Breast epithelium (tissue), 4 donors: ENCODE results near the gene FAM240A. TPM values are rescaled to one million over a fixed set of nuclear protein-coding genes. Genes with fewer than 3 reads are reported as not detected.

ENCODE experiments used
- DNase-seq, 2 donors: peaks; one replicate each; pipeline ENCODE4 v3.0.0-alpha.2; 2019; ENCODE audit warnings: low spot score in 2 of 2
- H3K27ac ChIP-seq, 2 donors: fragments of 200-600 bp; sonication (generic) in 1 of 2; one replicate each; pipeline ENCODE4 v1.5.1; 2016 to 2019; ENCODE audit warnings: mild to moderate bottlenecking in 1 of 2
- H3K27me3 ChIP-seq, 2 donors: fragments of 200-600 bp; sonication (generic) in 1 of 2; one replicate each; pipeline versions ENCODE4 v1.5.1 to v1.6.0; 2017 to 2019; ENCODE audit warnings: control low read depth in 1 of 2, mild to moderate bottlenecking in 1 of 2
- H3K36me3 ChIP-seq: fragments of 200-600 bp; one replicate; pipeline ENCODE4 v1.5.1; 2019
- H3K4me1 ChIP-seq, 2 donors: fragments of 200-600 bp; sonication (generic); one replicate each; pipeline ENCODE4 v1.5.1; 2016 to 2019; ENCODE audit warnings: control low read depth in 1 of 2
- H3K4me3 ChIP-seq, 3 donors: fragments of 200-600 bp; sonication (generic); 1 replicate in 2 of 3; 2 replicates in 1 of 3; pipeline ENCODE4 v1.5.1; 2016 to 2019; ENCODE audit warnings: mild to moderate bottlenecking in 3 of 3, moderate library complexity in 2 of 3
- H3K9me3 ChIP-seq, 2 donors: fragments of 200-600 bp; sonication (generic) in 1 of 2; one replicate each; pipeline ENCODE4 v1.5.1; 2016 to 2019; ENCODE audit warnings: control low read depth in 1 of 2
- POLR2A ChIP-seq: fragments of 450-650 bp; IDR thresholded peaks from one replicate; pipeline ENCODE4 v1.6.1; 2016; ENCODE audit warnings: antibody characterized with exemption, mild to moderate bottlenecking, moderate library complexity
- POLR2AphosphoS5 ChIP-seq, 3 donors: sonication (generic); formaldehyde crosslinking; IDR thresholded peaks; one replicate each; pipeline ENCODE4 v1.6.1; 2017; ENCODE audit warnings: antibody characterized with exemption in 3 of 3
- intact Hi-C: fragments of 100-400 bp; cut with DNase I; formaldehyde crosslinking; loops from one replicate; pipeline ENCODE4 v1.15.1; 2023; ENCODE audit warnings: low total_unique reads
- total RNA-seq, 3 donors: library from RNA; depleted of rRNA; stranded (reverse); fragments of >200 nt; gene quantifications; one replicate each; pipeline ENCODE4 v1.1.0, GENCODE V29; 2016
- TF ChIP-seq, protein P1 (sequence below), 3 donors: fragments of 450-650 bp; IDR thresholded peaks; one replicate each; pipeline ENCODE4 v1.5.1; 2016 to 2017; ENCODE audit warnings: antibody characterized with exemption in 3 of 3, mild to moderate bottlenecking in 3 of 3, moderate library complexity in 3 of 3

Gene FAM240A
- total RNA-seq = not detected

DNA sequence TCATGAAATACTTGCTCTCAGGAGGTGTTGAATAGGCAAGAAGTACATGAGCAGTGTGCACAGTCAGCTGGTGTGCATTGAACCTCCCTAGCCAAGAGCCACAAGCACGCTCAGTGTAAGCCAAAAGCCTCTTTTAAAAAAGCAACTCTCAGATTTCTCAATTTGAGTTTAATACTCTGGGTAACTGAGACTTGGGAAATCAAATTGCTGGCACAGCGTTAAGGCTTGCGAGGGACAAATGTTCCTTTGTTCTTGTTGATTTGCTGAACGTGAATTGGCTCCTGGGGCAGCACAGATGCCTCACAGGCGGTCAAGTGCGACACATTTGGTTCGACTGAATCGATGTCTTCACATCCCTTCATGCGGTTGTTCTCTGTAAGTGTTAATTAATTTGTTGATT is at the start of gene FAM240A:
Gene FAM240A (plus strand): TSS at position 202 of the 400 bp plus-strand sequence. CDS start 159 bp downstream, at position 361.
- H3K27ac ChIP-seq = peak within 1 kb of the TSS; percentile 48 to 62
- peak in 1 of 2 donors; percentile 69 for DNase-seq

DNA sequence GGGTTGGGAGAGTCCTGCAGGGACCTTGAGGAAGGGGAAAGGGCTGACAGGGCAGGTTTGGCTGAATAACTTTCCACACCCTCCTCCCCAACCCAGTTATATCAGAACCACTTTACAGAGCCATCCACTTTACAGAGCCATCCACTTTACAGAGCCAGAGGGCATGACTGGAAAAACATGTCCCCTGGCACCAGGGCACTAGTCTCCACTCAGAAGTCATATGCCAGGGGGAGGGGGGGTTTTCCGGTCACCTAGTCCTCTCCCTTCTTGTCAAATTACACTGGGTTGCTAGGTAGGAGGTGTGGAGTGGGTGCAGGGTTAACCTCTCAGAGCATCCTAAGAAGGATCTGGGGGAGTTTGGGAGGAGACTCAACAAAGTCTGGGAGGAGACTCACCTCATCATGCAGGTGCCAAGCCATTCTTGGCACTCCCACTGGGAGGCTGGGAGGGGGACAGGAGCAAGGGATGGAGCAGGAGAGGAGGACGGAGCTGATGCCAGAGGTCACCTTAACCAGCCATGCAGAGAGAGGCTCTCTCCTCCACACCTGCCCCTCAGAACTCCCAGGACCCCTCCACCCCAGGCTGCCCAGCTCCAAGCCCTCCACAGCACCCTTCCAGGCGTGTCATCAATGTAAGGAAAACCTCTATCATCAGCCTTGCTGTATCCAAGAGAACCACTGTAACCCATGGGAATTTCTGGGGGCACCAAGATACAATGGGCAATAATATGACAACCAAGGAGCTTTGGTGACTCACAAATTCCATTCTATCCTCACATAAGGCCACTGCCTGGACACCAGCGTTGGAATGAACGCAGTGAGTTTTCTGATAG is 47.9 kb upstream of the FAM240A start:
- Histone ChIP-seq H3K27ac (no peak overlapping the region), H3K36me3 (no peaks in the 10 kb centered on the region), H3K4me3 (peak overlapping the region in 1 of 3 donors; percentile 66), H3K27me3 (no peaks in the 10 kb centered on the region), H3K4me1 (no peaks in the 10 kb centered on the region), H3K9me3 (no peaks in the 10 kb centered on the region)
- no peak for DNase-seq
- intact Hi-C loops = no loop called here
- TF ChIP-seq POLR2AphosphoS5 (IDR thresholded peaks at IDR 0.05) (no peak), POLR2A (no peak)
- TF ChIP-seq, protein P1, sequence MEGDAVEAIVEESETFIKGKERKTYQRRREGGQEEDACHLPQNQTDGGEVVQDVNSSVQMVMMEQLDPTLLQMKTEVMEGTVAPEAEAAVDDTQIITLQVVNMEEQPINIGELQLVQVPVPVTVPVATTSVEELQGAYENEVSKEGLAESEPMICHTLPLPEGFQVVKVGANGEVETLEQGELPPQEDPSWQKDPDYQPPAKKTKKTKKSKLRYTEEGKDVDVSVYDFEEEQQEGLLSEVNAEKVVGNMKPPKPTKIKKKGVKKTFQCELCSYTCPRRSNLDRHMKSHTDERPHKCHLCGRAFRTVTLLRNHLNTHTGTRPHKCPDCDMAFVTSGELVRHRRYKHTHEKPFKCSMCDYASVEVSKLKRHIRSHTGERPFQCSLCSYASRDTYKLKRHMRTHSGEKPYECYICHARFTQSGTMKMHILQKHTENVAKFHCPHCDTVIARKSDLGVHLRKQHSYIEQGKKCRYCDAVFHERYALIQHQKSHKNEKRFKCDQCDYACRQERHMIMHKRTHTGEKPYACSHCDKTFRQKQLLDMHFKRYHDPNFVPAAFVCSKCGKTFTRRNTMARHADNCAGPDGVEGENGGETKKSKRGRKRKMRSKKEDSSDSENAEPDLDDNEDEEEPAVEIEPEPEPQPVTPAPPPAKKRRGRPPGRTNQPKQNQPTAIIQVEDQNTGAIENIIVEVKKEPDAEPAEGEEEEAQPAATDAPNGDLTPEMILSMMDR (IDR thresholded peaks at IDR 0.05) = no peak

More for the DNA sequence above, at the start of gene FAM240A:
- Histone ChIP-seq H3K4me1 (no peaks in the 10 kb centered on the region), H3K27me3 (no peaks in the 10 kb centered on the region), H3K4me3 (peak within 1 kb of the TSS in 1 of 3 donors; percentile 24), H3K36me3 (no peaks in the 10 kb centered on the region), H3K9me3 (no peaks in the 10 kb centered on the region)
- TF ChIP-seq, protein P1 (IDR thresholded peaks at IDR 0.05) = no peak
- TF ChIP-seq POLR2AphosphoS5 (IDR thresholded peaks at IDR 0.05) = peak in 1 of 3 donors; percentile 33
- no peak for TF ChIP-seq POLR2A
- intact Hi-C loops = no loop called here

DNA sequence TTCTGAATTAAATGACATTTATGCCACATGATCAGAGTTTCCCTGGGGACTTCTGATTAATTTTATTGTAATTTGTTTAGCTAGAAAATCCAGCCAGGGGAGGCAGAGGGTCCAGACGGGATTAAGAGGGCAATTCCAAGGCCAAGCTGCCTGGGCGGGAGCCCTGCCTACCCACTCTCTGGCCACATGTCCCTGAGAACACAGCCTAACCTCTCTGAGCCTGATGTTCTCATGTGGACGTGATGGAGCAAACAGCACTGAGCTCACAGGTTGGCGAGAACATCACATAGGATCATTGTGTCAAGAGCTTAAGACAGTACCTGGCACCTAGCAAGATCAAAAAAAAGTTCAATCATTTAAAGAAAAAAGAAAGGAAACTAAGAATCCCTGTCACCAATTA is 47.2 kb upstream of the FAM240A start:
- H3K4me1 ChIP-seq = no peaks in the 10 kb centered on the region
- DNase-seq = no peak
- no peaks in the 10 kb centered on the region for H3K36me3 ChIP-seq
- H3K27me3 ChIP-seq = no peaks in the 10 kb centered on the region
- no peak for TF ChIP-seq POLR2A
- TF ChIP-seq POLR2AphosphoS5 (IDR thresholded peaks at IDR 0.05) = no peak
- TF ChIP-seq, protein P1 (IDR thresholded peaks at IDR 0.05) = no peak
- no peaks in the 10 kb centered on the region for H3K9me3 ChIP-seq
- H3K27ac ChIP-seq = no peak overlapping the region
- peak overlapping the region; percentile 63 to 82 (median 66) for H3K4me3 ChIP-seq
- intact Hi-C loops = no loop called here

DNA sequence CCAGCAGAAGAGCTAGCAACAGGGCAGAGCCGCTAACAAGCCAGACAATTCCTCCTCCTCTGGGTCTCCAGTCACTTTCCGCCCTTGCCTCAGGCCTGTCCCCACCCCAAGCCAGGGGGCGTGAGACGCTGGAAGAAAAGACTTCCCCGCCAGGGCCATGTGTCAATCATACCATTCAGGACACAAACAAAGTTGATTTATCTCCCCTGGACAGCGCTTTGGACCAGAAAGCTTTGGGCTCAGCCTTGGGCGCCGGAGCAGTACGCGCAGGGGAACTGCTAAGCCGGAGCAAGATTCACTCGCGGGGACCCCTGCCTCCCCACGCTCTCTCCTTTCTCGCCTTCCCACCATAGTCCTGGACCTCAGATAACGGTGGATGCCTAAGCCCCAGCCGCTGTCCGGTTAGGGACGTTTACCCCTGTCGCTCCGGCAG is 46.7 kb upstream of the FAM240A start:
- TF ChIP-seq POLR2AphosphoS5 (IDR thresholded peaks at IDR 0.05) (no peak), POLR2A (no peak)
- TF ChIP-seq, protein P1 (IDR thresholded peaks at IDR 0.05) = no peak
- DNase-seq = no peak
- Histone ChIP-seq H3K27ac (peak overlapping the region; percentile 5 to 73), H3K27me3 (no peaks in the 10 kb centered on the region), H3K36me3 (no peaks in the 10 kb centered on the region), H3K4me3 (peak overlapping the region; percentile 63 to 82 (median 66)), H3K9me3 (no peaks in the 10 kb centered on the region), H3K4me1 (no peaks in the 10 kb centered on the region)
- intact Hi-C loops = no loop called here

DNA sequence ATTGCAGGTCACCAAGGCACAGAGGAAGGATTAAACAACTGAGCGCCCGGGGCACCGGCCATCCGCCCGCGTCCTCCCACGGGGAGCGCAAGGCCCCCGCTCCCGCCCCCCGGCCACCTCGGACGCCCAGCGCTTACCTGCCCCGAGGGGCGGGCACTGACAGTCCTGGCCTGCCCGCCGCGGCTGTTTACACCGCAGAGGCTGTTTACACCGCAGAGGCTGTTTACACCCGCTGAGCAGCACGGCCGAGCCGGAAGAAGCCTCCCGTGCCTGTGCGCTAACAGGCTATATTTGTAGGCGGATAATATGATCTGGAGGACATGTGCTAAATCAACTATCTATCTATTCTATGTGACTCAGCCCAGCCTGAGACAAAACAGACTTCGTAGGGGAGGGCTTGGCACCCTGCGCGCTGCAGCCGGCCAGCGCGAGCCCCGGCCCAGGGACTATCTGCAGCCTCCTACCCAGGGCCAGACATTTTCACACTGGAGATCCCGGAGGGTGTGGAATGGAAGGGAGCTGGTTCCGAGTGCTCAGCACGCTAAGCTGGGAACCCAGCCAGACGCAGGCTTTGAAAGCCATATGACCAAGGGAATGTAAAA is 46.2 kb upstream of the FAM240A start, which contains the start of gene LRRC2:
Gene LRRC2 (minus strand): TSS at position 263 of the 602 bp plus-strand sequence. CDS start 14,711 bp downstream, outside the sequence.
- intact Hi-C loops = no loop called here
- H3K27me3 ChIP-seq = no peaks in the 10 kb centered on the region
- H3K4me1 ChIP-seq = no peaks in the 10 kb centered on the region
- peak within 1 kb of the TSS; percentile 63 to 82 (median 66) for H3K4me3 ChIP-seq
- no peaks in the 10 kb centered on the region for H3K36me3 ChIP-seq
- H3K9me3 ChIP-seq = no peaks in the 10 kb centered on the region
- DNase-seq = no peak
- TF ChIP-seq, protein P1 (IDR thresholded peaks at IDR 0.05) = no peak
- TF ChIP-seq POLR2A = no peak
- peak in 1 of 3 donors; percentile 10 for TF ChIP-seq POLR2AphosphoS5 (IDR thresholded peaks at IDR 0.05)
- peak within 1 kb of the TSS; percentile 5 to 73 for H3K27ac ChIP-seq
